GM18951 (cell line): ENCODE measurements around the gene MCCD1.

ENCODE experiments used
- POLR2A ChIP-seq: IDR thresholded peaks from 4 replicates; pipeline ENCODE4 v1.6.1; 2011; ENCODE audit warnings: mild to moderate bottlenecking; ENCODE audit not compliant: insufficient read length, insufficient read depth; ENCODE audit errors: extremely low read depth
- in situ Hi-C: fragments of 300-500 bp; cut with MboI; formaldehyde crosslinking; loops from one replicate; pipeline ENCODE4 v1.12.0; 2022; ENCODE audit warnings: low sequenced_read_pairs, mixed read lengths, inconsistent platforms; ENCODE audit not compliant: unreplicated experiment

MCCD1 gene

DNA sequence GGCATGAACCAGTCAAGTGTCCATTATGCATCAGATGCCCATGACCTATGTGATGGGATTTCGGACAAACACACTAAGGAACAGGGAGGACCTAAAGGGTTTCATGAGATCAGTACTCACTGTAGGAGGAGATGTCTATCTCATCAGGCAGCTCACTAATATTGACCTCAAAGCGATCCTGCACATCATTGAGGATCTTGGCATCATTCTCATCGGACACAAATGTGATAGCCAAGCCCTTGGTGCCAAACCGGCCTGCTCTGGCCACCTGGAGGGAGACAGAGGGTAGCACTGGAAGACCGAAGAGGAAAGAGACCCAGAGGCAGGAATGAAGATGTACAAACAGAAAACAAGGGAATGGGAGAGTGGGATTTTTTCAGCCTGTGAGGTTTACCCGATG is 1.9 kb downstream of the MCCD1 start:
- in situ Hi-C loops: no loop called here
- TF ChIP-seq POLR2A: no peak

DNA sequence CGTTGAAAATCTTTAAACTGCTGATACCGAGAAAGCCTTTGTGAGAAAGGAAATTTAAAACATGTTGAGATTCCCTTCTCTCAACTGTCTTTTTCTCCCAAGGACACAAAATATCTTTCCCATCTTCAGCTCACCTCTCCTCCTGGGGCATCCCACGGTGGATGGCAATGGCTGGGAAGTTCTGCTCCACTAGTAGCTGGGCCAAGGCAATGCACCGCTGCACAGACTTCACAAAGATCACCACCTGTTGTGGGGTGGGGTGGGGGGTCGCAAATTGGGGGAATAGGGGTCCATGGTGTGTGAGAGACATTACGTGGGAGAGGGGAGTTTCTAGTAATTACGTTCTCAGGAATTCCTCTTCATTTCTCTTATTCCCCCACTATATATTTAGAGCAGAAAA is 2.4 kb downstream of the MCCD1 start:
- no peak for TF ChIP-seq POLR2A
- in situ Hi-C loops: no loop called here

DNA sequence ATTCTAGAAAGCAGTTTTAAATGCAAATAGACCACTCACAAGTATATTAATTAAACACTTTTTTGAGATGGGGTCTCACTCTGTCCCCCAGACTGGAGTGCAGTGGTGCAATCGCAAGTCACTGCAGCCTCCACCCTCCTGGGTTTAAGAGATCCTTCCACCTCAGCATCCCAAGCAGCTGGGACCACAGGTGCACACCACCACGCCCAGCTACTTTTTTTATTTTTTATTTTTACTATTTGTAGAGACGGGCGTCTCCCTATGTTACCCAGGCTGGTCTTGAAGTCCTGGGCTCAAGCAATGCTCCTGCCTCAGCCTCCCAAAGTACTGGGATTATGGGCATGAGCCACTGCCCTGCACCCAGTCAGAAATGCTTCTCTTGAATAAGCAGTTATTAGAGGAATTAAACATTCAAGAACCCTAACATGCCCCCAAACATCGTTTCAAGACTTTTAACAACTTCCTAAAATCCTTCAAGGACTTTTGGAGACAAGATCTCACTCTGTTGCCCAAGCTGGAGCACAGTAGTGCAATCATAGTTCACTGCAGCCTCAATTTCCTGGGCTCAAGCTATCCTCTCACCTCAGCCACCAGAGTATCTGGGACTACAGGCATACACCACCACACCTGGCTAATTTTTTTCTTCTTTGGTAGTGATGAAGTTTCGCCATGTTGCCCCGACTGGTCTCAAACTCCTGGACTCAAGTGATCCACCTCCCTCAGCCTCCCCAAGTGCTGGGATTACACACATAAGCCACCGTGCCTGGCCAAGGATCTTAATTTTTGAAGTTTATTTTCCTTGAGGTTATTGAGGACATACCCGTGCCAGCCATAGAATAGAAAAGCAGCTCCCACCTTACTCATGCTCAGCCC is 3.2 kb downstream of the MCCD1 start:
- TF ChIP-seq POLR2A: no peak
- in situ Hi-C loops: no loop called here

DNA sequence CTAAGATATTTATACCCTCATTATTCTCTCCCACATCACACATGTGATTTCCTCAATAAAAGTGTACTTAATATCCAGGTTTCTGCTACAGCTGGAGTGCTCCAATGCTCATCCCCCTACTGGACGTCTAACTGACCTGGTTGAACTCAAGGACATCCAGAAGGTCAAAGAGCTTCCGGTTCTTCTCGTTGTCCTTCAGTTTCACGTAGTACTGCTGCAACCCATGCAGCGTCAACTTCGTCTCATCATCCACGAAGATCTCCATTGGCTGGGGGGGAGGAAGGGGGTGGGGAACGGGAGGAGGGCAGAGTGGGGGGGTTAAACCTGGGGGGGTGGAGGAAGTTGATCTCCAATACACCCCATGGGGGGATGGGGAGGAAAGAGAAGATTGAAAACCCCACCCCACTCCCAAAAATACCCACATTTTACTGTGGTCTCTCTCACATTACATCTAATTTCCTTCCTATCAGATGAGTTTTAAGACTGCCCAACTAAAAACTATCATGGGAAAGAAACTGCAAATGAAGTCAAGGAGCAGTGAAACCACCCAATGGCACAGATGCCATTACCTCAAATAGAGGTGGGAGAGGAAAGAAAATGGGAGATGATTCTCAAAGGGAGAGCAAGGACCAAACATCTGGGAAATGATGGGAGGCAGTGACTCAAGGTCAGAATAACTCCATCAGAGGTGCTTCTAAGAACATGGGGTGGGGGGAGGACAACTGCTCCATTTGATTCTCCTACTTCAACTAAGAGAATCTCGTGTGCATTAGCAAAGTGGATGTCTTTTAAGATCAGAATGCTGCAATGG is 4.1 kb downstream of the MCCD1 start:
- in situ Hi-C loops: no loop called here

DNA sequence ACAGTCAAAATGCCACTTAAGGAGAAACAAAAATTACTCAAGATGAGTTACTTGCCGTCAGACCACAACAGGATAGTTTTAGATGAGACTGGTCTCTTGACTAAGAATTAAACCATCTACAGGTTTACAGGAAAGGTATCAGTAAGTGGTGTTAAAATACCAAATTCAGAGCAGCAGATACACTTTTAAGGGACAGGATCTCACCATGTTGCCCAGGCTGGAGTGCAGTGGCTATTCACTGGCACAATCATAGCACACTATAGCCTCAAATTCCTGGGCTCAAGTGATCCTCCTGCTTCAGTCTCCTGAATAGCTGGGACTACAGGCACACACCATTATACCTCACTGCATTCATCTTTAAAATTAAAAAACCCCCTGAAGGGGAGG is 4.7 kb downstream of the MCCD1 start:
- in situ Hi-C loops: no loop called here
- no peak for TF ChIP-seq POLR2A

More for the DNA sequence above, 4.1 kb downstream of the MCCD1 start:
- no peak for TF ChIP-seq POLR2A

DNA sequence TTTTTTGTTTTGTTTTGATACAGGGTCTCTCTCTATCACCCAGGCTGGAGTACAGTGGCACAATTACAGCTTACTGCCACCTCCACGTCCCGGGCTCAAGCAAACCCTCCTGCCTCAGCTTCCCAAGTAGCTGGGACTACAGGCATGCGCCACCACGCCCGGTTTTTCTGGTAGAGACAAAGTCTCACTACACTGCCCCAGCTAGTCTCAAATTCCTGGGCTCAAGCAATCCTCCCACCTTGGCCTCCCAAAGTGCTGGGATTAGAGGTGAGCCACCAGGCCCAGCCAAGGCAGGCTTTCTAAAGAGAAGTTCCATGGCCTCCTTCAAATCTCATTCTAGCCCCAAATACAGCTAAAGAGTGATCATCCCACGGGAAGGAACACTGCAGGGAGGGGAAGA is 5.2 kb downstream of the MCCD1 start:
- no peak for TF ChIP-seq POLR2A
- in situ Hi-C loops: no loop called here

DNA sequence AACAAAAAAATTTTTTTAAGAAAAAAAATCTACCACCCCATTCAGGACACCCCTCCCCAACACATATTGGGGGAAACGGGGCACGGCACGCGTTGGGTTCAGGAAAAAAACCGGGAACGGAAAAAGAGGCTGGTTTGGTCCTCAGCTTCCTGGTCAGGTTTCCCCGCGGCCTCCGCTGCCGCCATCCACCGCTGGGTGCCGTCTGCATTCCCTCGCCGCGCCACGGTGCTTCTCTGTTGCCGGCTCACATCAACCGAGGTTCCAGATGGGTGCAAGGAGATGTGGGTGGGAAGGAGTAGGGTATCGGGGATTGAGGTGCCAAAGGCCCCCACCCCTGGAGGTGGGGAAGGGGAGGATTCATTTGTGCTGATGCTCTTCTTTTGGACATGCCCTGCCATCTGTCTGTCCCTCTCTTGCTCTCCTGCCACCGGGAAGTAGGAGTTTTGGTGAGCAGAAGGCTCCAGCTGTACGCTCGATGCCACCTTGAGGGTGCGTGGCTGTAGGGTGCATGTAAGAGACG is 5.8 kb downstream of the MCCD1 start:
- peak; percentile 10 for TF ChIP-seq POLR2A
- in situ Hi-C loops: no loop called here

DNA sequence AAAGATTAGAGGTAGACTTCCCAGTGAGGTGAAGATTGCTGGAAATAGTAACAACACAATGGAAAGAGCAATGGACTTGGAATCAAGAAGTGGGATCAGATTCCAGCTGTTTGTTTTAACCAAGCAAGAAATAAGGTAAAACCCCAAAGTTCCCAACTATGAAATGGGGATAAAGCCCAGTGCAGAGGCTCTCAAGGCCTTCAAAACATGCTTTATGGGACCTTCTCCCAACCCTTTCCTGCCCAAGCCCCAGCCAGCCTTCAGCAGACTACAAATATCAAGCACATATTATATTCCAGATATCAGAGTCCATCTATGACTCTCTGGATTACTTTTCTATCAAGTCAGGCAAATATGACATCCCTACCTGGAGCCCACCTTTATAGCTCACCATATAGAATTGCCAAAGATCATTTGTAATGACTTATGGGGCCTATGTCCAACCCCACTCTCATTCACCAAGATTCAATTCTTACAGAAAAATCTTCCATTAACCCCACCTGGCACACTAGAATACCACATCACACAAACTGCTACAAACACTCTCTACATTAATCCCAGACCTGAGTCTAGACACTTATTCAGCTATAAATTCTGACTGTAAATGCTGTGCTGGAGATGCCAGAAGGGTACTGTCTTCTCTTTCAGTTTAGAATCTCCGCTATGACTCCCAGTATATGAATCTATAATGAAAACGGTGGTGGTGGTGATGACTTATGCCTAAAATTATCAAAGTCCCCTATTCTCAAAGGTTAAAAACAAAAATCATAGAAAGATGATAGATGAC is 7.0 kb downstream of the MCCD1 start:
- in situ Hi-C loops: no loop called here
- TF ChIP-seq POLR2A: no peak

DNA sequence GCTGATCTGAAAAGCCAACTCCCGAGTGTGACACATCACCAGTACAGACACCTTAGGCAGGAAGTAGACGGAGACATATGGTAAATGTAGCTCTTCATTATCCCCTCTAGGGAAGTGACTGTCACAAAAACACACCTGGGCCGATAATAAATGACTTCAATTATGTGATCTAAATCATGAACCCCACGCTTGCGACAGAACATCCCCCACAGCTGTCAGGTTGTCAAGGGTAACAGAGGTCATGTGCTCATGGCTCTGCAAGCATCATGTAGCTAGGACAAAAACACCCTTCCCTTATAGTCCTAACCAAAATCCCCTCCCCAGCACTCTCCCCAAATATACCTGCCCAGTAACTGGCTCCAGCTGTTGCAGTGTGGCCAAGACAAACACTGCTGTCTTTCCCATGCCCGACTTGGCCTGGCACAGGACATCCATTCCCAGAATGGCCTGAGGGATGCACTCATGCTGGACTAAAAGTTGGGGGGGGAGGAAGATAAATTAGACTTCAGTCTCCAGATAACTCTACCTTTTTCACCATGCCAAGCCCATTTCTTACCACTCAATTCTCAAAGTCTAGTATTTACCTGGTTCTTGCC is 10.1 kb downstream of the MCCD1 start:
- in situ Hi-C loops: no loop called here
- TF ChIP-seq POLR2A: no peak

DNA sequence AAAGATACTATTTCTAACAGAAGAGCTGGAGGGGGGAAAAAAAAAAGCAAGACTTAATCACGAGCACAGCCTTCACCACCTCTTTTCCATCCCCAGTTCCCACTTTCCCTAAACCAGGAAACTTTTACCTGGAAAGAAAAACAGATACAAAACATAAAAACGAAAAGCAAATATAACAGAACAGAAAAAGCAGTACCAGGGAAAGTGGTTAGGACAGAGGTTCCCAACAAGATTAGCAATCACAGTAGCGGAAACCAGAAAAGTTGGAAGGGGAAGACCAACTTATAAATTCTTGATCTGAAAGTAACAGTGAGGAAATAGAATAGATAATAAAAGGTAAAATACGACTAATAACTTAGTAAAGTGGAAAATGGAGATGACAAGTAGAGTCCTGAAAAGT is 11.9 kb downstream of the MCCD1 start:
- in situ Hi-C loops: no loop called here
- no peak for TF ChIP-seq POLR2A

DNA sequence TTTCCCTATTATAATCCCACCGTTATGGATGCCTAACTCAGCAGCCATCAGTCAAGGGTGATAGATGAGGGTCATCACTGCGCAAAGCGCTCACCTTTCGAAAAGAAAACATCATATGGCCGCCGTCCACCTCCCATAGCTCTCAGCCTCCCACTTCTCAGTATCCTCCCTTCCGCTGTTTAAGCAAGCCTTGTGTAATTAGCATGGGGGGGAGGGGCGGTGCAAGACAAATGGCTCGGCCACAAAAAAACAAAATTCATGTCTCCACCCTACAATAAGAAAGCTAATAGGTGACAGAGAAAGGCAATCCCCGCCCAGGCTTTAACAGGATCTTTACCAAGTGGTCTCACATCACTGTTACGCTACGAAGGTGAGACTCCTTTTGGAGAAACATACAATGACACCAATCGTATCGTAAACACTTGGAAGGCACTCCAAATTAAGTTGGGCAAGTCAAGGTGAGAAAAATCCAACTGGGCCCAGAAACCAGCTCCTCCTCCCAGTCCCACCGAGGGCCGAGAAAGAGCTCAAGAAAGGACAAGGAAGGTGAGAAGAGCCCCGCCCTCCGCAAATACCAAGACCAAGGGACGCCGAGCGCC is 12.4 kb downstream of the MCCD1 start:
- no peak for TF ChIP-seq POLR2A
- in situ Hi-C loops: no loop called here
